Measurements from ENCODE around the gene DAPK1.
A peak's percentile ranks its signal among the peaks of the same experiment; 100 is the strongest.

DAPK1 gene

GRCh38 chr9:87739546-87739945 is 241.9 kb downstream of the DAPK1 start:
- POLR2A ChIA-PET: no interaction called here
- Histone ChIP-seq H3K9me3 (ENCODE audit: control insufficient read depth, insufficient read depth, low read depth, low read length) (no peaks in the 10 kb centered on the region), H3K27ac (ENCODE audit: extremely low read depth, low read depth, low read length) (no peak overlapping the region), H3K36me3 (ENCODE audit: control insufficient read depth in 2 of 2, insufficient read depth in 1 of 2, low read length in 2 of 2) (no peaks in the 10 kb centered on the region), H3K4me3 (ENCODE audit: low read depth, low read length) (no peak overlapping the region), H3K4me1 (ENCODE audit: control insufficient read depth, insufficient read depth, low read length) (no peaks in the 10 kb centered on the region)
- CTCF ChIA-PET: no interaction called here
- TF ChIP-seq ZNF707 (tag by site-specific recombination; IDR thresholded peaks at IDR 0.05): no peak
- TF ChIP-seq SETDB1 (IDR thresholded peaks at IDR 0.05; ENCODE audit: insufficient read length, low read length): peak; percentile 65
- no peak for TF ChIP-seq ZNF341 (tag by site-specific recombination; IDR thresholded peaks at IDR 0.05; ENCODE audit: low read depth)
- no peak for TF ChIP-seq ZNF513 (tag by site-specific recombination; IDR thresholded peaks at IDR 0.05)
- no peak for TF ChIP-seq ZNF558 (tag by site-specific recombination; IDR thresholded peaks at IDR 0.05)
- TF ChIP-seq SCRT1 (tag by site-specific recombination; IDR thresholded peaks at IDR 0.05; ENCODE audit: borderline replicate concordance): peak; percentile 28; the same call in 1 of the 2 replicates
- TF ChIP-seq SCRT2 (tag by site-specific recombination; IDR thresholded peaks at IDR 0.05): 0 out of 2 replicates have a peak, but pooled peaks have one; percentile 19

- H3K4me3 ChIP-seq (ENCODE audit: low read depth, low read length): no peak overlapping the region
- no peak for TF ChIP-seq BCL11A (tag by site-specific recombination; IDR thresholded peaks at IDR 0.05; ENCODE audit: low read depth)
- TF ChIP-seq OVOL3 (tag by site-specific recombination; IDR thresholded peaks at IDR 0.05): no peak
- TF ChIP-seq ZNF23 (tag by site-specific recombination; IDR thresholded peaks at IDR 0.05; ENCODE audit: borderline replicate concordance): no peak
- no peak for TF ChIP-seq ZNF529 (tag by site-specific recombination; IDR thresholded peaks at IDR 0.05; ENCODE audit: insufficient replicate concordance)
- TF ChIP-seq ZNF514 (tag by site-specific recombination; IDR thresholded peaks at IDR 0.05): no peak
- no peak for TF ChIP-seq ZBTB11 (tag by site-specific recombination; conservative IDR thresholded peaks at IDR 0.05; ENCODE audit: low read depth)
- no peak for TF ChIP-seq ZNF658 (tag by site-specific recombination; IDR thresholded peaks at IDR 0.05)
- TF ChIP-seq ZNF335 (tag by site-specific recombination; conservative IDR thresholded peaks at IDR 0.05): no peak
- no peak for TF ChIP-seq ZNF350 (tag by site-specific recombination; IDR thresholded peaks at IDR 0.05)
- POLR2A ChIA-PET: no interaction called here
- CTCF ChIA-PET: no interaction called here
- no peaks in the 10 kb centered on the region for H3K4me1 ChIP-seq (ENCODE audit: control insufficient read depth, insufficient read depth, low read length)
- H3K27ac ChIP-seq (ENCODE audit: extremely low read depth, low read depth, low read length): no peak overlapping the region
- no peaks in the 10 kb centered on the region for H3K9me3 ChIP-seq (ENCODE audit: control insufficient read depth, insufficient read depth, low read depth, low read length)
- no peaks in the 10 kb centered on the region for H3K36me3 ChIP-seq (ENCODE audit: control insufficient read depth in 2 of 2, insufficient read depth in 1 of 2, low read length in 2 of 2)
Observed at GRCh38 chr9:87740209-87740608, 242.5 kb downstream of the DAPK1 start.

- H3K27ac ChIP-seq (ENCODE audit: extremely low read depth, low read depth, low read length): no peak overlapping the region
- H3K4me3 ChIP-seq (ENCODE audit: low read depth, low read length): no peak overlapping the region
- no peaks in the 10 kb centered on the region for H3K36me3 ChIP-seq (ENCODE audit: control insufficient read depth in 2 of 2, insufficient read depth in 1 of 2, low read length in 2 of 2)
- POLR2A ChIA-PET: no interaction called here
- CTCF ChIA-PET: no interaction called here
- H3K4me1 ChIP-seq (ENCODE audit: control insufficient read depth, insufficient read depth, low read length): no peaks in the 10 kb centered on the region
- no peaks in the 10 kb centered on the region for H3K9me3 ChIP-seq (ENCODE audit: control insufficient read depth, insufficient read depth, low read depth, low read length)
- TF ChIP-seq ZNF114 (tag by site-specific recombination; IDR thresholded peaks at IDR 0.05) (no peak), ZNF768 (tag by site-specific recombination; IDR thresholded peaks at IDR 0.05) (no peak), ZNF704 (tag by site-specific recombination; IDR thresholded peaks at IDR 0.05) (no peak), ZNF473 (tag by site-specific recombination; IDR thresholded peaks at IDR 0.05) (no peak), ZNF488 (tag by site-specific recombination; IDR thresholded peaks at IDR 0.05) (no peak), ZNF354C (tag by site-specific recombination; IDR thresholded peaks at IDR 0.05; ENCODE audit: borderline replicate concordance, low read depth) (no peak), ZNF423 (tag by site-specific recombination; IDR thresholded peaks at IDR 0.05) (no peak), ZBTB7A (tag by site-specific recombination; IDR thresholded peaks at IDR 0.05; ENCODE audit: low read depth) (no peak), ZNF530 (tag by site-specific recombination; IDR thresholded peaks at IDR 0.05; ENCODE audit: low read depth) (no peak)
Observed at GRCh38 chr9:87741326-87741725, 243.7 kb downstream of the DAPK1 start.
